Measurements from ENCODE around the gene CASP8. TPM values are rescaled to one million over a fixed set of nuclear protein-coding genes. Genes with fewer than 3 reads are reported as not detected.
A peak's percentile ranks its signal among the peaks of the same experiment; 100 is the strongest.

CASP8 gene
- total and polyA plus RNA-seq, 2 experiments from 2014 or later = 17.1 to 24.4 TPM

DNA sequence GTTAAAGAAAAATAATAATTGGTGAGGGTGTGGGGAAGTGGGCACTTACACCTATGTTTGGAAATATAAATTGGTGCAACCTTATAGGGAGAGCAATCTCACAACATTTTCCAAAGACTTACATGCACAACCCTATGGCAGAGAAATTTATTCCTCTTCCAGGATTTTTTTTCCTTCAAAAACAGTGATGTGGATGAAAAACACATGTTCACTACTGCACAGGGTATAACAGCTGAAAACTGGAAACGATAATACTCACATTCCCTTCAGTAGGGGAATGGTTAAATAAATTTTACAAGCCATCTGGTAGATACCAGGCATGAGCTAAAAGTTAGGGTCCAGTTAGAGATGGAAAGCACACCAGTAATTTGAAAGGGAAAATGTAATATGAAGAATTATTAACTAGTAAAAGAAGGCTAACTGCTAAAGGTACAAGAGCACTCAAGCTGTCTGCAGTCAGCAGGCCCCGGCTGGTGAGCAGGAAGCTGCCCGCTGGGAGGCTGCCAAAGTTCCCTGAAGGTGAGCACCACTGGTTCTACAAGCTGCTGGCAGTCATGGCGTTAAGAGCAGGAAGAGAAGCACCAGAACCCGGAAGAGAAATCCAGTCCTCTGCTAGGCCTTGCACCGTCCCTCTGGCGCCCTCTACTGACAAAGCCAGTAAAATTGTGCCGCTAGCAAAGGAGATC, 28.4 kb upstream of the CASP8 start:
- no peak for TF ChIP-seq EZH2phosphoT487 (IDR thresholded peaks at IDR 0.05; ENCODE audit: low read depth, severe bottlenecking, unreplicated experiment)
- TF ChIP-seq, protein P1, sequence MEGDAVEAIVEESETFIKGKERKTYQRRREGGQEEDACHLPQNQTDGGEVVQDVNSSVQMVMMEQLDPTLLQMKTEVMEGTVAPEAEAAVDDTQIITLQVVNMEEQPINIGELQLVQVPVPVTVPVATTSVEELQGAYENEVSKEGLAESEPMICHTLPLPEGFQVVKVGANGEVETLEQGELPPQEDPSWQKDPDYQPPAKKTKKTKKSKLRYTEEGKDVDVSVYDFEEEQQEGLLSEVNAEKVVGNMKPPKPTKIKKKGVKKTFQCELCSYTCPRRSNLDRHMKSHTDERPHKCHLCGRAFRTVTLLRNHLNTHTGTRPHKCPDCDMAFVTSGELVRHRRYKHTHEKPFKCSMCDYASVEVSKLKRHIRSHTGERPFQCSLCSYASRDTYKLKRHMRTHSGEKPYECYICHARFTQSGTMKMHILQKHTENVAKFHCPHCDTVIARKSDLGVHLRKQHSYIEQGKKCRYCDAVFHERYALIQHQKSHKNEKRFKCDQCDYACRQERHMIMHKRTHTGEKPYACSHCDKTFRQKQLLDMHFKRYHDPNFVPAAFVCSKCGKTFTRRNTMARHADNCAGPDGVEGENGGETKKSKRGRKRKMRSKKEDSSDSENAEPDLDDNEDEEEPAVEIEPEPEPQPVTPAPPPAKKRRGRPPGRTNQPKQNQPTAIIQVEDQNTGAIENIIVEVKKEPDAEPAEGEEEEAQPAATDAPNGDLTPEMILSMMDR (IDR thresholded peaks at IDR 0.05; ENCODE audit: poor library complexity) = peak; percentile 93
- H3K9me3 ChIP-seq (ENCODE audit: low read depth) = no peaks in the 10 kb centered on the region
- H3K4me1 ChIP-seq (ENCODE audit: insufficient read depth) = peaks cover 4% of the 10 kb centered on the region
- 15% methylated on average over 8 of the region's 8 CpGs for WGBS (ENCODE audit: low lambda C conversion rate, missing lambda C conversion rate)
- H3K27ac ChIP-seq = peak overlapping the region; percentile 77
- H3K4me3 ChIP-seq = no peak overlapping the region
- peak; percentile 96 for DNase-seq (ENCODE audit: low spot score)
- H2AFZ ChIP-seq = peak overlapping the region; percentile 78
- no peaks in the 10 kb centered on the region for H3K9me2 ChIP-seq (replicated peaks; ENCODE audit: insufficient read depth)
- no peaks in the 10 kb centered on the region for H4K20me1 ChIP-seq (ENCODE audit: insufficient read depth, poor library complexity, severe bottlenecking)
- H3K4me2 ChIP-seq = peak overlapping the region; percentile 64
- H3K79me2 ChIP-seq = peaks cover 3% of the 10 kb centered on the region
- H3K27me3 ChIP-seq = no peaks in the 10 kb centered on the region
- no peaks in the 10 kb centered on the region for H3K36me3 ChIP-seq (replicated peaks; ENCODE audit: insufficient read depth, low read depth)

DNA sequence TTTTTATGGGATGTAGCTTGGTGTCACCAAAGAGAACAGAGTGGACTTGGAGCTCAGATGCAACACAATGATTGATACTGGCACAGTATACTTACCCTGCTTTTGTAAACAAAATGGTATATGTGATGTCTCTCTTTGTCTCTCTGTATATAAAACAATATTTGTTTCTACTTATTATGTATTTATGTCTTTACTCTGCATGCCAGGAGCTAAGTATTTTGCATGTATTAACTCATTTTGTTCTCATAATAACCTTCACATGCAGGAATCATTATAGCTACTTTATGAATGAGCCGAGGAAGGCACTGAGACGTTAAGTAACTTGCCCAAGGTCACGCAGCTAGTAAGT, 27.9 kb upstream of the CASP8 start:
- Histone ChIP-seq H3K36me3 (replicated peaks; ENCODE audit: insufficient read depth, low read depth) (no peaks in the 10 kb centered on the region), H3K4me2 (peak overlapping the region; percentile 30), H4K20me1 (ENCODE audit: insufficient read depth, poor library complexity, severe bottlenecking) (no peaks in the 10 kb centered on the region), H3K4me1 (ENCODE audit: insufficient read depth) (peaks cover 4% of the 10 kb centered on the region), H3K9me2 (replicated peaks; ENCODE audit: insufficient read depth) (no peaks in the 10 kb centered on the region), H3K27me3 (no peaks in the 10 kb centered on the region), H3K4me3 (no peak overlapping the region), H3K79me2 (peaks cover 3% of the 10 kb centered on the region), H3K9me3 (ENCODE audit: low read depth) (no peaks in the 10 kb centered on the region), H2AFZ (peak overlapping the region; percentile 31), H3K27ac (peak overlapping the region; percentile 39)
- no peak for DNase-seq (ENCODE audit: low spot score)
- TF ChIP-seq EZH2phosphoT487 (IDR thresholded peaks at IDR 0.05; ENCODE audit: low read depth, severe bottlenecking, unreplicated experiment) (no peak), EZH2 (IDR thresholded peaks at IDR 0.05; ENCODE audit: borderline replicate concordance) (no peak)
- TF ChIP-seq, protein P1 (IDR thresholded peaks at IDR 0.05; ENCODE audit: poor library complexity) = no peak
- WGBS (ENCODE audit: low lambda C conversion rate, missing lambda C conversion rate) = 80% methylated on average over 3 of the region's 3 CpGs

DNA sequence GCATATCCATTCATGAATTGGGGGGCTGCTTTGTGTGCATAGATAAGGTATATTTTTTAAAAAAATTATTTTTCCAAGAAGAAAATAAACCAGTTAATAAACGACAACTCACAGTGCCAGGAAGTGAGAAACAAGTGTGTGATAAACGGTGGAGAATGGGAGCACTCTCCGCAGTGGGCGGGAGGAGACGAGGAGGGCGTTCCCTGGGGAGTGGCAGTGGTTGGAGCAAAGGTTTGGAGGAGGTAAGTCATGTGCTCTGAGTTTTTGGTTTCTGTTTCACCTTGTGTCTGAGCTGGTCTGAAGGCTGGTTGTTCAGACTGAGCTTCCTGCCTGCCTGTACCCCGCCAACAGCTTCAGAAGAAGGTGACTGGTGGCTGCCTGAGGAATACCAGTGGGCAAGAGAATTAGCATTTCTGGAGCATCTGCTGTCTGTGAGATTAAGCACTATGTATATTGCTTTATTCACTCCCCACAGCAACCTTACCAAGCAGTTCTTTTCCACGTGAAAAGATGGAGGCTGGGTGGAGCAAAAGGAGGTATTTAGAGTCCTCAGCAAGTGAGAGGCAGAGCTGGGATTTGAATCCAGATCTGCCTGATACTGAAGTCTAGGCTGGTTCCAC, 27.0 kb upstream of the CASP8 start:
- TF ChIP-seq EZH2phosphoT487 (IDR thresholded peaks at IDR 0.05; ENCODE audit: low read depth, severe bottlenecking, unreplicated experiment) = no peak
- no peaks in the 10 kb centered on the region for H3K9me2 ChIP-seq (replicated peaks; ENCODE audit: insufficient read depth)
- H4K20me1 ChIP-seq (ENCODE audit: insufficient read depth, poor library complexity, severe bottlenecking) = no peaks in the 10 kb centered on the region
- peak overlapping the region; percentile 70 for H3K4me2 ChIP-seq
- H3K4me3 ChIP-seq = no peak overlapping the region
- no peaks in the 10 kb centered on the region for H3K9me3 ChIP-seq (ENCODE audit: low read depth)
- H3K4me1 ChIP-seq (ENCODE audit: insufficient read depth) = peaks cover 4% of the 10 kb centered on the region
- peak overlapping the region; percentile 46 for H2AFZ ChIP-seq
- peaks cover 3% of the 10 kb centered on the region for H3K79me2 ChIP-seq
- WGBS (ENCODE audit: low lambda C conversion rate, missing lambda C conversion rate) = 59% methylated on average over 8 of the region's 8 CpGs
- H3K27me3 ChIP-seq = no peaks in the 10 kb centered on the region
- peak overlapping the region; percentile 64 for H3K27ac ChIP-seq
- H3K36me3 ChIP-seq (replicated peaks; ENCODE audit: insufficient read depth, low read depth) = no peaks in the 10 kb centered on the region
- DNase-seq (ENCODE audit: low spot score) = peak; percentile 75

Measured in hepatocyte (in vitro differentiated cells).